Hematopoietic multipotent progenitor cell treated with erythropoietin and hydrocortisone succinate and interleukin-3 and kit ligand, for 8 days (in vitro differentiated cells): ENCODE results near the gene KLHDC10.
"Not testable (repeated sequence)": the region's sequence is repeated elsewhere in the genome, so short reads cannot be mapped to it uniquely, and the experiment has no call there.

Source experiments
- DNase-seq: peaks from one replicate; pipeline ENCODE4 v3.0.0-alpha.2; 2015

The KLHDC10 gene, protein sequence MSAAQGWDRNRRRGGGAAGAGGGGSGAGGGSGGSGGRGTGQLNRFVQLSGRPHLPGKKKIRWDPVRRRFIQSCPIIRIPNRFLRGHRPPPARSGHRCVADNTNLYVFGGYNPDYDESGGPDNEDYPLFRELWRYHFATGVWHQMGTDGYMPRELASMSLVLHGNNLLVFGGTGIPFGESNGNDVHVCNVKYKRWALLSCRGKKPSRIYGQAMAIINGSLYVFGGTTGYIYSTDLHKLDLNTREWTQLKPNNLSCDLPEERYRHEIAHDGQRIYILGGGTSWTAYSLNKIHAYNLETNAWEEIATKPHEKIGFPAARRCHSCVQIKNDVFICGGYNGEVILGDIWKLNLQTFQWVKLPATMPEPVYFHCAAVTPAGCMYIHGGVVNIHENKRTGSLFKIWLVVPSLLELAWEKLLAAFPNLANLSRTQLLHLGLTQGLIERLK

DNA sequence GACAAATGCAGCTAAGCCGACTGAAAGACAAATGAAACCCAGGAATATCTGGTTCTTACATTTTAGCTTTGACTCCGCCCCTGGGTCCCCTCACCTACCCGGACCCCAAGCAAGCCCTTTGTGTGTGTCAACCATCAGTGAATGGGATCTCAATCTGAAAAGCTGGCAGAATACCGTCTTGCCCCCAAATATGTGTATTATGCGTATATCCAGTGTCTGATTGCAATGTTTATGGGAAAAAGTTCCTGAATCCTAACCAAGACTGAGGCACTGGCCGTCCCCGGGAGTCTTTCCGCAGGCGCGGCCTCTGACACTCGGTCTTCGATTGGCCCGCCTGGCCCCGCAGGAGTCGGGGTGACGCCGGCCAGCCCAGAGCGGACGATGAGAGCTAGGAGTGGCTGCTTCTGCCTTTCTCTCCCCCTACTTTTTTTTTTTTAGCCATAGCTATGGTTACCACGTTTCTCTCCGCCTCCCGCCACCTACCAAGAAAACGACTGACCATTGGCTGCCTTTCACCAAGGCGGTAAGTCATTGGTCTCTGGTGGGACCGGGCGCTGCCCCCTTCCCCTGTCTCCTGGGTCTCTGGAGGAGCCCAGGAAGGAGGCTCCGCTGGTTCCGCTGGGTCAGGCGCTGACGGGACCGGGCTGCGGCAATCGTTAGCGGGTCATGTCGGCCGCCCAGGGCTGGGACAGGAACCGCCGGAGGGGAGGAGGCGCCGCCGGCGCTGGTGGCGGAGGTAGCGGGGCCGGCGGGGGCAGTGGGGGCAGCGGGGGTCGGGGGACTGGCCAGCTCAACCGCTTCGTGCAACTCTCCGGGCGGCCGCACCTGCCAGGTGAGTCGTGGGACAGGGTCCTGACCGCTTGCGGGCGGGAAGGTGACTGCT lies at the start of gene KLHDC10:
TSS of gene KLHDC10 (plus strand) at position 557 of the 883 bp plus-strand sequence. CDS start at position 667, 110 bp downstream.
- DNase-seq = peak; percentile 99

DNA sequence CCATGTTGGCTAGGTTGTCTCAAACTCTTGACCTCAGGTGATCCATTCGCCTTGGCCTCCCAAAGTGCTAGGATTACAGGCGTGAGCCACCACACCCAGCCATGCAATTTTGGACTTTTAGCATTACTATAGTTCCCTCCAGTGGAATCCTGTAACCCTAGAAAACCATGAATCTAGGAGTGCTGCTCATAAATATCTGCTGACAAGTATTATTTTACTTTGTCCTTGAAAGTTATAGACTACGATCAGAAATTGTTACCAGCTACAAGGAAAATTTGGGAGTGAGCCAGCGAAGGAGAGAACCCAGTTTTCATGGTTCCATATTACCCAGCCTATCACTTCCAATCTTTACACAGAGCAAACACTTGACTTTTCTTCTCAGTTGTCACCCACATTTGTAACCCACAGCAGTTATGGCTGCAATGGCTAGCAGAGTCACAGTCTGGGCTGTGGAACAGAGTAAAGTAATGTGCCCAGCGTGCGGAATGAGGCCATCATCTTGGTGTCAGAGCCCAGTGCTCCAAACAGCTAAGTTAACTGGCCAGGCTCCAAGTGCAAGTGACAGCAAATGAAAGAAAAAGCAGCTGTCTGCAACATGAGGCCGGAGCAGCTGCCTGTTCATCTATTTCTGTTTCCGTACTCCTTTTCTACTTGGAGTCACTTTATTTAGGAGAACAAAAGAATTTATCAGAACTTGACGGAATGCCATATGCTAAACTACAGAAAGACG lies 49.1 kb upstream of the KLHDC10 start:
- no peak for DNase-seq

DNA sequence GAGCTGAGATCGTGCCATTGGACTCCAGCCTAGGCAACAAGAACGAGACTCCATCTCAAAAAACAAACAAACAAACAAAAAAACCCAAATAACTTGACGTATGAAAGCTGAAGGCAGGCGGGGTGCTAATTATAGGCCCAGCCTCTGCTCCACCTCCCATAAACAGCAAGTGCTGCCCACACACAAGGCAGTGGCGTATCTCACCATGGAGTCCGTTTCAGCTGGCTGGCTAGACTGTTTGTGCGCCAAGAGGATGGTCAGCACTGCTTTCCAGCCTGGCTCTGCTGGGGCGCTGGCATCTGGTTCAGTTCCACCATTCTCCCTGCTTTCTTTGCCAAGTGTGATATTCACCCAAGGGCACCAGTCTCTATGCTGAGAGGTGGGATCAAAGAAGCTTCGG lies 48.2 kb upstream of the KLHDC10 start:
- no peak for DNase-seq

DNA sequence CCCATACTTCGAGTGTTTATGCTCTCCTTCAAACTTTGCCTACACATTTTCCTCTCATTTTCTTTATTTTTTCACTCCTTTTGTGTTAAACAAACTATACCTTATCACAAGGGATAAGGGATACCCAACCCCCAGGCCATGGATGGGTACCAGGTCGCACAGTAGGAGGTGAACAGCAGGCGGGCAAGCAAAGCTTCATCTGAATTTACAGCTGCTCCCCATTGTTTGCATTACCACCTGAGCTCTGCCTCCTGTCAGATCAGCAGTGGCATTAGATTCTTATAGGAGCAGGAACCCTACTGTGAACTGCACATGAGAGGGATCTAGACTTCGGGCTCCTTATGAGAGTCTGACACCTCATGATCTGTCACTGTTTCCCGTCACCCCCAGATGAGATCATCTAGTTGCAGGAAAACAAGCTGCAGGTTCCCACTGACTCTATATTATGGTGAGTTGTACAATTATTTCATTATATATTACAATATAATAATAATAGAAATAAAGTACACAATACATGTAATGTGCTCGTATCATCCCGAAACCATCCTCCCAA lies 47.6 kb upstream of the KLHDC10 start:
- DNase-seq = no peak

DNA sequence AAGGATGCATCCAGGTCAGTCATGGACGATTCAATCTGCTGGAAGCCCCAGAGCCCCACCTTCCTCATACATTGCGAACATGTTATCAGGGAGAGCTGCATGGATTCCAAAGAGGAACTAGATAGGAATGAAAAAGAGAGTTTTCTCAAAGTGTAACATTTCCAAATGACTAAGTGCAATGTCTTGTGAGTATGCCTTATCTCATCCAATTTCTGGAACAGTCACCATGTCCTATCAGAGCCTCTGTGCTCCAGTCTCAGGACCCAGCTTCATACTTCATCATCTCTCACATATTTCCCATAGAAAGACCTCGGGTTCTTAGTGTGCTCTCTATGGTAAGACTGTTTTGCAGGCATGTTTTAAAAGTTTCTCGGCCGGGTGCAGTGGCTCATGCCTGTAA lies 45.9 kb upstream of the KLHDC10 start:
- no peak for DNase-seq

DNA sequence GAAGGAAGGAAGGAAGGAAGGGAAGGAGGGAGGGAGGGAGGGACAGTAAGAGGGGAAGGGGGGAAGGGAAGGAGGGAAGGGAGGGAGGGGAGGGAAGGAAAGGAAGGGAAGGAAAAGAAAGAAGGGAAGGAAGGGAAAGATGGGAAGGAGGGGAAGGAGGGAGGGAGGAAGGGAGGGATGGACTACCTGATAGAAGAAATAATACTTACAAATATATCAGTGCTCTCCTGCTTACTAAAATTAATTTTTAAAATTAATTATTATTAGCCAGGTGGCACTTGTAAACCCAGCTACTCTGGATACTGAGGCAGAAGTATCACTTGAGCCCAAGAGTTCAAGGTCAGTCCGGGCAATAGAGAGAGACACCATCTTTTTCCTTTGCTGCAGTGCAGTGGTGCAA lies 37.6 kb upstream of the KLHDC10 start:
- no peak for DNase-seq

DNA sequence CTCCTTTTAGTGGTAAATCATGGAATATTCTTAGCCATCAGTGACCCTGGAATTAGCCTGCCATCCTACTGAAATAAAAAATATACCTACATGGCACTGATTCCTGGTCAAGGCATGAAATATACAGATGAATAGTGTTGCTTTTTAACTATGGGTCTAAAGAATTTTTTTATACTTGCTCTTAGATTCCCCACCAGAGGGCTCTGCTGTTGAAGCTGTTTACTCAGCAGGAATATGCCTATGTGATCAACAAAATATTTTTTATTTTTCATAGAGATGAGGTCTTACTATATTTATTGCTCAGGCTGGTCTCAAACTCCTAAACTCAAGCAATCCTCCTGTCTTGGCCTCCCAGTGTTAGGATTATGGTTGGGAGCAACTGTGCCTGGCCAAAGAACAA lies 32.6 kb upstream of the KLHDC10 start:
- no peak for DNase-seq

DNA sequence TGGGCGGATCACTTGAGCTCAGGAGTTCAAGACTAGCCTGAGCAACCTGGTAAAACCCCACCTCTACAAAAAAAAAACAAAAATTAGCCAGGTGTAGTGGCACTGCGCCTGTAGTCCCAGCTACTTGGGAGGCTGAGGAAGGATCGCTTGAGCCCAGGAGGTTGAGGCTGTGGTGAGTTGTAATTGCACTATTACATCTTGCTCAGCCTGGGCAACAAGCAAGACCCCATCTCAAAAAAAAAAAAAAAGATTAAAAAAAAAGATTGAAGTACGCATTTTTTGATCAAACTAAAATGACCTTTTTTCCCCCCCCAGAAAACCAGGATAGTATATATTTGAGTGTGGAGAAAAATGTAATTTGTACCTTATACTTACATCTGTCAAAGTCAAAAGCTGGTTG lies 29.8 kb upstream of the KLHDC10 start:
- no peak for DNase-seq

DNA sequence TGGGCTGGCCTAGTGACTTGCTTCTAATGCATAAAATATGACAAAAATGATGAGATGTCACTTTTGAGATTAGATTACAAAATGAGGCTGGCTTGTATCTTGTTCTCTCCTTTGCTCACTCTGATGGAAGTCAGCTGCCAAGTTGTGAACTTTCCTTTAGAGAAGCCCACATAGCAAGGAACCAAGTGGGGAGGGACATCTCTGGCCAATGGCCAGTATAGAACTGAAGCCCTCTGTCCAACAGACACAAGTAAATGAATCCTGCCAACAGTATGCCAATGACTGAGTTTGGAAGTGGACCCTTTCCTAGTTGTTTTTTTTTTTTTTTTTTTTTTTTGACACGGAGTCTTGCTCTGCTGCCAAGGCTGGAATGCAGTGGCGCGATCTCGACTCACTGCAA lies 22.5 kb upstream of the KLHDC10 start:
- no peak for DNase-seq

DNA sequence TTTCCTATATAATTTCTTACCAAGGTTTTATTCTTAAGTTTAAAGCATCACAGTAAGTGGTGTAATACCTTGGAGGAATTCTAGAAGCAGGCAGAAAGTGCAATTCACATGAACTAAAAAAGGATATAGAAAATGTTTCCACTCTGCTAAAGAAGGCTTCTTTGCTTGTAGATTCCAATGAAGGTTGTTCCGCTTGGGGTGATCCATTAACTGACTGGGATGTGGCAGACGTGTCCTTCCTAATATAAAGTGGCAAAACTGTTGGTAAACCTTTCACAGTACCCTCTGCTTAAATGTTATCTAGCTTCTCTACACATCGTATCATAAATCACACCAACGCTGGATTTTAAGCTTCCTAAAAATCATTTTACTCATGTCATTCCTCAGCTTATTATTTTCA lies 21.4 kb upstream of the KLHDC10 start:
- no peak for DNase-seq

DNA sequence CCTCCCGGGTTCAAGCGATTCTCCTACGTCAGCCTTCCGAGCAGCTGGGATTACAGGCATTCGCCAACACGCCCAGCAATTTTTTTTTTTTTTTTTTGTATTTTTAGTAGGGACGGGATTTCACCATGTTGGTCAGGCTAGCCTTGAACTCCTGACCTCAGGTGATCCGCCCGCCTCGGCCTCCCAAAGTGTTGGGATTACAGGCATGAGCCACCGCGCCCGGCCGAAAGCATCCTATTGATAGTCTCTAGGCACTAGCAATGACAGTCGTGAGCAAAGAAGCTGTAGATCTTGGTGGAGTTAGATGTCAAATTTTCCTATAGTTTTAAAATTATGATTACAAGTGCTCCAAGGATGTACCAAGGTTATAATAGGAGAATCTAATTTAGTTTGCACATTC lies 18.1 kb upstream of the KLHDC10 start:
- DNase-seq = not testable (repeated sequence)

DNA sequence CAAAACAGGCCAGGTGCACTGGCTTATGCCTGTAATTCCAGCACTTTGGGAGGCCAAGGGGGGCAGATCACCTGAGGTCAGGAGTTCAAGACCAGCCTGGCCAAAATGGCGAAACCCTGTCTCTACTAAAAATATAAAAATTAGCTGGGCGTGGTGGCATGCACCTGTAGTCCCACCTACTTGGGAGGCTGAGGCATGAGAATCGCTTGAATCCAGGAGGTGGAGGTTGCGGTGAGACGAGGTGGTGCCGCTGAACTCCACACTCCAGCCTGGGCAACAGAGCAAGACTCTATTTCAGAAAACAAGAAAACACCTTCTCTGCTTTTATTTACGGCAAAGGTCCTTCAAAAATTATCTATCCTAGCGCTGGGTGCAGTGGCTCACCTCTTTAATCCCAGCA lies 15.1 kb upstream of the KLHDC10 start:
- not testable (repeated sequence) for DNase-seq

DNA sequence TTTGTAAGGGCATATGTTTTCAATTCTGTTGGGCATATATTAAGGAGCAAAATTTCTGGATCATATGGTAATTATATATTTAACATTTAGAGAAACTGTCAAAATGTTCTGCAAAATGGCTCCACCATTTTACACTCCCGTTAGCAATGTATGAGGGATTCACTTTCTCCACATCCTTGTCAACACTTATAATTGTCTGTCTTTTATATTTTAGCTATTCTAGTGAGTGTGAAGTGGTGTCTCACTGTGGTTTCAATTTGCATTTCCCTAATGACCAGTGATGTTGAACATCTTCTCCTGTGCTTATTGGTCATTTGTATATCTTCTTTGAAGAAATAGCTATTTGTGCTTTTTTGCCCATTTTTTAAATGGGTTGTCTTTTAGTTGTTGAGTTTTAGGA lies 8.1 kb upstream of the KLHDC10 start:
- DNase-seq = no peak

DNA sequence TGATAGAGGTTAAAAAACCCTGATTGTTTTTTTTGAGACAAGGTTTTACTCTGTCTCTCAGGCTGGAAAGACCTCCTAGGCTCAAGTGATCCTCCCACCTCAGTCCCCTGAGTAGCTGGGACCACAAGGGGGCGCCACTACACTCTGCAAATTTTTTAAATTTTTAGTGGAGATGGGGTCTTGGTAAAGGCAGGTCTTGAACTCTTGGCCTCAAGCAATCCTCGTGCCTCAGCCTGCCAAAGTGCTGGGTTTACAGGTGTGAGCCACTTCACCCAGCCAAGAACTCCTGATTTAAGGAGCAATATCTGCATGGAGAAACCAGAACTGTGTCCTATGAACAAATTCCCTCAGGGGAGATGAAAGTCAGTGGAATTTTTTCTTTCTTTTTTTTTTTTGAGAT lies 7.3 kb upstream of the KLHDC10 start:
- peak; percentile 80 for DNase-seq

DNA sequence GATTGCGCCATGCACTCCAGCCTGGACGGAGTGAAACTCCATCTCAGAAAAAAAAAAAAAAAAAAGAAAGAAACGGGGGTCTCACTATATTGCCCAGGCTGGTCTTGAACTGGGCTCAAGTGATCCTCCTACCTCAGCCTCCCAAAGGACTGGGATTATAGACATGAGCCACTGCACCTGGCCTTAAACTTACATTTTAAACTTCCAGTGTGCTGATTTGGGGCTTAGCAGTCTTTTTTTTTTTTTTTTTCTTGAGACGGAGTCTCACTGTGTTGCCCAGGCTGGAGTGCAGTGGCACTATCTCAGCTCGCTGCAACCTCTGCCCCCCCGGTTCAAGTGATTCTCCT lies 5.8 kb upstream of the KLHDC10 start:
- not testable (repeated sequence) for DNase-seq

DNA sequence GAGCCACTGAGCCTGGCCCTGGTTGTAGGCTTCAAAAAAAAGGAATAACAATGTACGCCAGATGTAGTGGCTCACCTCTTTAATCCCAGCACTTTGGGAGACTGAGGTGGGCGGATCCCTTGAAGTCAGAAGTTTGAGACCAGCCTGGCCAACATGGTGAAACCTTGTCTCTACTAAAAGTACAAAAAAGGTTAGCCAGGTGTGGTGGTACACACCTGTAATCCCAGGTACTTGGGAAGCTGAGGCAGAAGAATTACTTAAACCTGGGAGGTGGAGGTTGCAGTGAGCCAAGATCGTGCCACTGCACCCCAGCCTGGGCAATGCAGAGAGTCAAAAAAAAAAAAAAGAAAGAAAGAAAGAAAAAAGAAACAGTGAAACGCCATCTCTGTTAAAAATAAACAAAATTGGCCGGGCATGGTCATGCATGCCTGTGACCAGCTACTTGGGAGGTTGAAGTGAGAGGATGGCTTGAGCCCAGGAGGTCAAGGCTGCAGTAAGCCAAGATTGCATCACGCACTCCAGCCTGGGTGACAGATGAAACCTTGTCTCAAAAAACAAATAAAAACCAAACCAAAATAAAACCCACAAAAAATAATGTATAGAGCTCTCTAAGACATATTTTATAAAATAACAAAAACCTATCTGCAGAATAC lies 4.7 kb upstream of the KLHDC10 start:
- no peak for DNase-seq

DNA sequence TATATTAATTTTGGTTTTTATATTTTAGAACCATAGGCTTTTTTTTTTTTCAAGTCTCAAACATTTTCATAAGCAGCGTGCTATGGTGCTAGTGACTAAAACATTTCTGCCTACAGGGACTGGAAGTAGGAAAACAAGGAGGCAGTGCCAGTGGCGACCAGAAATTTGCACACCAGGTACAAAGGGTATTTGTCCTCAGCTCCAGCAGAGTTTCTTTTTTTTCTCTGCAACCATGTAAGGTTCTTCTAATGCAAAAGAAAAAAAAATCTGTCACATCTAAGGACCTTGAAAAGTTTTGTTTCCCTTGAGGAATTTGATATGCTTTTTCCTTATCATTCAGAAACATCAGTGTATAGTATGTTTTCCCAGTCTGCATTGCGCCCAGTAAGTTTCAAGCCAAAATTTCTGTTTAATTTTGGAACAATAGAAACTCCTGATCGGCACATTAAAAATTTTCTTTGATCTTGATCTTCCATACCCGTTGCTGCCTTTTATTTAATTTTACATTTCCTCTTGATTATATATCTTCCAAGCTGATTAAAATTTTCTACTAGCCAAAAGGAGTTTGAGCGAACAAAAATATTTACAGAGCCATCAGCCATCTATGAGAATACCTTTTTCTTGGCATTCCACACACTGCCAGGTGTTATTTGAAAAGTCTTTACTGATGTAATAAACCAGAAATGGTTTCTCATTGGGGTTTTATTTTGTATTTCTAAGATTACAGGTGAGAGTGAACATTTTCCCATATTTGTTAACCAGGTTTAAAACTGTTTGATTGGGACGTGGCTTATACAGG lies 956 bp upstream of the KLHDC10 start:
- no peak for DNase-seq

DNA sequence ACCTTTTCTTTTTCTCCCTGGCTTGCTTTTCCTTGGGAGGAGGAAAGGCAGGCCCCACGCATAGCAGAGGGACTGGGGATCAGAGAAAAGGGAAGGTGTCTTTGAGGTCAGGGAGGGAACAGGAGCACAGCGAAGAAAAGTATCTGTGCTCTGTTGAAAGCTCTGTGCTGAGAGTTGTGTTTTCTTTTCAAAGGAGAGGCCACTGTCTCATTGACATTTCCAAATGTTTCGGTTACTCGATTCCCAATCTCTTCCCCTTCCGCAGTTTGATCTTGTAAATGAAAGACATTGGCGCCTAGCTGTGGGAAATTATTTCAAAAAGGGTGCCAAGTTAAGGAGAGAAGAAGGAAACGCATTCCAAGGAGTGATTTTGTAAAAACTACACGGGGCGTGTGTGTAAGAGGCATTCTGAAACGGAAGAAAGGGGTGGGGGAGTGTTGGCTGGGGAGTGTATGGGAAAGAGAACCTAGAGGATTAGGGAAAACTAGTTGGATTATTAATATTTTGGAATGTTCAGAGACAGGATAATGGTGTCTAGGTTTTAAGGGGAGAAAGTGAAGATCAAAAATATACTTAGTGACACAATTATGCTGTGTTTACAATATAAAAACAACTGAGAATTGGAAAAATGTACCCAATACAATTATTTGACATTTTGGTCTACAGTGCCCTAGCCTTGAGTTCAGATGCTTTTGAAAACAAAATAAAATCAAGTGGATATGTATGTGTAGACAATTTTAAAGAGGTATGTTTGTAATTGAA lies 708 bp downstream of the KLHDC10 start:
- no peak for DNase-seq

DNA sequence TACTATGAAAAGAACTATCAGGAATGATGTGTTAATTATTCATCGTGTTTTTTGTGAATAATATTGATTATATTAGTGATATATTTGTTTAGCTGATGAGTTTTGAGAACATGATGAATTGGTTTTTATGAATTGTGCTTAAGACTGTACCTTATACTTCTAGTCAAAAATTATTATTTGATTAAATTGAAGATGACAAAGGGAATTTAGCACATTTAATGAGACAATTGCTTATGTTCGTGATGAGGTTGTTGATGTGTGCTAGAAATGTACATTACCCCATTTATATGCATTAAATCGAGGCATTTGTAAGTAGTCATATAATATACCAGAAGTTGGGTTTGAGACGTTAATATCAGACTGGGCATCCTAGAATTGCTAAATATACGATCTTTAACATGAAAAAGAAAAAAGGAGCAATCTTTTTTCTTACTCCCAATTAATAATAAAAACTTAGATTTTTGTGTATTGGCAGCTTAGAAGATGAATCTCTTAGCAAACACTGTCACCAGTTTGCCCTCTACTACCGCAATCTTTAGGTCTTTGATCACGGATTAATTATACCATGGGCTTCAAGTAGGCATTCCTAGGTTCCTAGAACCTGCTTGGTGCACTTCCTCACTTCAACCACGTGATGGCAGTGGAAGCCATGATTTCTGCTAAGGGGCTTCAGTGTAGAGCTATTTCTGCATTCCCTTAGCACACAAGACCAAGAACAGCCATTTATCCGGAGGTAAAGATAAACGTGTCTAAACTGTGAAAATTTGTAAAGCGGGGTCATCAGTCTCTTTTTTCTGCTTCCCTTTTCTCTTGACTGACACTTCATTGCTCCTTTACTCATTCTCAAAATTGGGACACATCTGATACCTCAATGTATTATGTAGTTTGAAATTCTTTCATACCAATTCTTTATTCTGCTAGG lies 1.6 kb downstream of the KLHDC10 start:
- DNase-seq = peak; percentile 95
